ENCODE results near the gene PLEKHG1. TPM values are rescaled to one million over a fixed set of nuclear protein-coding genes. Genes with fewer than 3 reads are reported as not detected.

The PLEKHG1 gene
- total RNA-seq, 2 donors from 2014 or later: 8.4 to 29.3 TPM

DNA sequence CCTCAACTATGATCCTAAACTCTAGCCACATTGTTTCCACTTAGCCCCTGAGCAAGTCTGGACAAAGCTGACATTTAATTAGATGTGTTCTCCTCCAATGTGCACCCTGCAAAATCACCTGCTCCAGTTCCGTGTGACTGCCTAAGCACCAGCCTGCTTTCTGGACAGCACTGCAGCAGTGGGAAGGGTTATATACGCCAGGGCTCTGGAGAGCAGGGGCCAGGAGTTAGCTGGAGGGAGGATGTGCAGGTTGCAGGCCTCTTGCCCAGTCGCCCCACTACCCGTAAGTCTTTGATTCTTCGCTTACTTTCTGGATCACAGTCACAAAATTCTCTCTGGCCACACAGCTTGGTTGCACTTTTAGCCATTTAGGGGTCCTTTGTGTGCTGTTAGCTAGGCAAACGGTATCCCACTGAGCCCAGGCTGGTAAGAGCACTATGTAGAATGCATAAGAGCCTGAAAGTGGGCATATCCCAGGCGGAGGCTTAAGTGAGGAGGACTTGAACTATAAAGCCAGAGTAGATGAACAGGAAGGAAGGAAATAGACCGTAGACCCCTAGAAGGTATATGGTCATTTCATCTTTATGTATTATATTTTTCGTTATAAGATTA is 10.7 kb upstream of the PLEKHG1 start:
- no peaks in the 10 kb centered on the region for H3K36me3 ChIP-seq
- no peaks in the 10 kb centered on the region for H3K9me3 ChIP-seq
- H3K4me3 ChIP-seq: no peak overlapping the region
- TF ChIP-seq, protein P1, sequence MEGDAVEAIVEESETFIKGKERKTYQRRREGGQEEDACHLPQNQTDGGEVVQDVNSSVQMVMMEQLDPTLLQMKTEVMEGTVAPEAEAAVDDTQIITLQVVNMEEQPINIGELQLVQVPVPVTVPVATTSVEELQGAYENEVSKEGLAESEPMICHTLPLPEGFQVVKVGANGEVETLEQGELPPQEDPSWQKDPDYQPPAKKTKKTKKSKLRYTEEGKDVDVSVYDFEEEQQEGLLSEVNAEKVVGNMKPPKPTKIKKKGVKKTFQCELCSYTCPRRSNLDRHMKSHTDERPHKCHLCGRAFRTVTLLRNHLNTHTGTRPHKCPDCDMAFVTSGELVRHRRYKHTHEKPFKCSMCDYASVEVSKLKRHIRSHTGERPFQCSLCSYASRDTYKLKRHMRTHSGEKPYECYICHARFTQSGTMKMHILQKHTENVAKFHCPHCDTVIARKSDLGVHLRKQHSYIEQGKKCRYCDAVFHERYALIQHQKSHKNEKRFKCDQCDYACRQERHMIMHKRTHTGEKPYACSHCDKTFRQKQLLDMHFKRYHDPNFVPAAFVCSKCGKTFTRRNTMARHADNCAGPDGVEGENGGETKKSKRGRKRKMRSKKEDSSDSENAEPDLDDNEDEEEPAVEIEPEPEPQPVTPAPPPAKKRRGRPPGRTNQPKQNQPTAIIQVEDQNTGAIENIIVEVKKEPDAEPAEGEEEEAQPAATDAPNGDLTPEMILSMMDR (IDR thresholded peaks at IDR 0.05): no peak
- ATAC-seq (ENCODE audit: insufficient number of reproducible peaks, low FRiP score, low read depth) (no peak), DNase-seq (ENCODE audit: low spot score) (no peak)
- H3K27me3 ChIP-seq (replicated peaks; ENCODE audit: insufficient read depth): no peaks in the 10 kb centered on the region
- no peaks in the 10 kb centered on the region for H3K4me1 ChIP-seq (ENCODE audit: control insufficient read depth in 1 of 2, low read depth in 2 of 2)
- no peak overlapping the region for H3K27ac ChIP-seq

DNA sequence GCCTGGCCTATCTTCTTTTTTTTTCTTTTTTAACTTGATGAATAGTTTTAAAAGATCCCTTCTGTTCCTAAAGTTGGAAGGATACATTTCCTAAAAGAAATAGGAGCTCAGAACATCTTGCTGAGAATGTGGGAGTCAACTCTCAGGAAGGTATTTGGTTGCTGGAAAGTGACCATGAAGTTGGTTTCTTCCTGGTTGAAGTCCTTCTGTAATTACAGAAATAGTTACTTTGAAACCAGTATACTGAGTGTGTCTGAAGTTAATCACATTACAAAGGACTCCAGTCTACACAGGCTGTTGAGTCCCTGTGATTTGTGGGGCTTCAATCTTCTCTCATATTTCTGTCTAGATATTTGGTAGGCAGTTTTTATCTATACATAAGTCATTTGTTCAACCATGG is 9.8 kb upstream of the PLEKHG1 start:
- no peaks in the 10 kb centered on the region for H3K27me3 ChIP-seq (replicated peaks; ENCODE audit: insufficient read depth)
- H3K36me3 ChIP-seq: no peaks in the 10 kb centered on the region
- no peaks in the 10 kb centered on the region for H3K4me1 ChIP-seq (ENCODE audit: control insufficient read depth in 1 of 2, low read depth in 2 of 2)
- TF ChIP-seq, protein P1 (IDR thresholded peaks at IDR 0.05): no peak
- no peak for DNase-seq (ENCODE audit: low spot score)
- ATAC-seq (ENCODE audit: insufficient number of reproducible peaks, low FRiP score, low read depth): no peak
- H3K27ac ChIP-seq: no peak overlapping the region
- no peak overlapping the region for H3K4me3 ChIP-seq
- no peaks in the 10 kb centered on the region for H3K9me3 ChIP-seq

DNA sequence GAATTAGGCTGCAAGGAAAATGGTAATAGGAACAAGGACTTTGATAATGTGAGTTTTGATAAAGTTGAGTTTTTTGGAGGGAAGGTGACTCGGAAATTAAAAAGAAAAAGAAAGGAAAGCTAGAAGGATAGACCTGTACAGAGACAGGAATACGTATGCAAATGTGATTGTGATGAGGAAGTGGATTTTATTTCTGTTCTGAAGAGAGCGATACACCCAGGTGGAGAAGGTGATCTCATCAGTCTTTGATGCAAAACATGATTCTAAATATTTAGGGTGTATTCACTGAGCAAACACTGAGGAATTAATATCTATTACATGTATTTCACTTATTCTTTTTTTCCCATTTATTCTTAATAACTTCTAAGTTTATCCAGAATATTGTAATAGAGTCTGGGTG is 9.2 kb upstream of the PLEKHG1 start:
- Histone ChIP-seq H3K27me3 (replicated peaks; ENCODE audit: insufficient read depth) (no peaks in the 10 kb centered on the region), H3K4me1 (ENCODE audit: control insufficient read depth in 1 of 2, low read depth in 2 of 2) (no peaks in the 10 kb centered on the region), H3K36me3 (no peaks in the 10 kb centered on the region), H3K4me3 (no peak overlapping the region), H3K27ac (no peak overlapping the region), H3K9me3 (no peaks in the 10 kb centered on the region)
- TF ChIP-seq, protein P1 (IDR thresholded peaks at IDR 0.05): no peak
- DNase-seq (ENCODE audit: low spot score) (no peak), ATAC-seq (ENCODE audit: insufficient number of reproducible peaks, low FRiP score, low read depth) (no peak)

DNA sequence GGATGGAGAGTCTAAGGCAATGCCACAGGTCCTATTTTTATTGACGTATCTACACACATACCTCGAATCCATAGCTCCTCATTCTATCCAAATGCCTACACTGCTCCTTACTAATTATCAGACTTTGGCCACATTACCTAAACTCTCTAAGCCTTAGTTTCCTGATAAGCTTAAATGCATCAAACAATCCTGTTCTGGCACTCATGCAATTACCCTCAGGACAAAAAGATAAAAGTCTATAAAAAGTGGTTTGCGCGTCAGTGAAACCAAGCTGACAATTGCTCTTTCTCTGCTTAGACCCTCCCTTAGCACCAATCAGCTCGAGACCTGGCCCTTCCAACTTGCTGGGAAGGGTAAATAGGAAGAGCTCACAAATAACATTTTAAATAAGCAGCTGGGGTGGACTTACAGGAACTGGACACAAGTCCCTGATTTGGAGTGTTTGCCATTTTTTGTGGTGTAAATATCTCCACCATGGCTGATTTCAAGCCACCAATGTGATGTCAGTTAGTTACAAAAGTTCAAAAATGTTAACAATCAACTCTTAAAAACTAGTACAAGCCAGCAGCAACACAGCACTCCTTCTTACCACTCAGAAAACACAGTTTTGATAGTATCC is 7.2 kb upstream of the PLEKHG1 start:
- Histone ChIP-seq H3K4me1 (ENCODE audit: control insufficient read depth in 1 of 2, low read depth in 2 of 2) (no peaks in the 10 kb centered on the region), H3K27me3 (replicated peaks; ENCODE audit: insufficient read depth) (no peaks in the 10 kb centered on the region), H3K9me3 (no peaks in the 10 kb centered on the region), H3K36me3 (no peaks in the 10 kb centered on the region), H3K4me3 (no peak overlapping the region), H3K27ac (no peak overlapping the region)
- ATAC-seq (ENCODE audit: insufficient number of reproducible peaks, low FRiP score, low read depth): no peak
- no peak for DNase-seq (ENCODE audit: low spot score)
- TF ChIP-seq, protein P1 (IDR thresholded peaks at IDR 0.05): no peak

DNA sequence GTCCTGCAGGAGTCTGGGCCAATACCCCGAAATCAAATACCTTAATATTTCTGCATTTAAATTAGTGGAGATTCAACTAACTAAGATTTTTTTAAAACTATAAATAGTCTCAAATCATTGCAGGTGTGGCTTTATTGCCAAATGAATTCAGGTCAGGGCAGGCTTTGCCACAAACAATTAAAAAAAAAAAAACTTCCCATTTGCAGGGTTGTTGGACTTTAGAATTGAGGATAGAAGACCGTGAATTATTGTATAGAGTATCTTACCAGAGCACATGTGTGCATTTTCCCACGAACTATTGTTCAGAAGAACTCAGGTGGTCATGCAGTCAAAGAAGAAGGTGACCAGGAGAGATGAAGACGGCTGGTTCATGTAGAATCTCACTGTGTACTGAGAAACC is 6.6 kb upstream of the PLEKHG1 start:
- TF ChIP-seq, protein P1 (IDR thresholded peaks at IDR 0.05): no peak
- no peaks in the 10 kb centered on the region for H3K36me3 ChIP-seq
- no peak overlapping the region for H3K4me3 ChIP-seq
- H3K27ac ChIP-seq: no peak overlapping the region
- DNase-seq (ENCODE audit: low spot score): no peak
- no peak for ATAC-seq (ENCODE audit: insufficient number of reproducible peaks, low FRiP score, low read depth)
- no peaks in the 10 kb centered on the region for H3K4me1 ChIP-seq (ENCODE audit: control insufficient read depth in 1 of 2, low read depth in 2 of 2)
- H3K27me3 ChIP-seq (replicated peaks; ENCODE audit: insufficient read depth): no peaks in the 10 kb centered on the region
- no peaks in the 10 kb centered on the region for H3K9me3 ChIP-seq

All from thoracic aorta (tissue), 2 donors.